ENCODE data around the gene CFAP97D2.
"Not testable (repeated sequence)": the region's sequence is repeated elsewhere in the genome, so short reads cannot be mapped to it uniquely, and the experiment has no call there.

CFAP97D2 gene

GRCh38 chr13:114148521-114148855 lies 30.6 kb upstream of the CFAP97D2 start:
- no peak for DNase-seq (ENCODE audit: low read depth)
- TF ChIP-seq, protein P1, sequence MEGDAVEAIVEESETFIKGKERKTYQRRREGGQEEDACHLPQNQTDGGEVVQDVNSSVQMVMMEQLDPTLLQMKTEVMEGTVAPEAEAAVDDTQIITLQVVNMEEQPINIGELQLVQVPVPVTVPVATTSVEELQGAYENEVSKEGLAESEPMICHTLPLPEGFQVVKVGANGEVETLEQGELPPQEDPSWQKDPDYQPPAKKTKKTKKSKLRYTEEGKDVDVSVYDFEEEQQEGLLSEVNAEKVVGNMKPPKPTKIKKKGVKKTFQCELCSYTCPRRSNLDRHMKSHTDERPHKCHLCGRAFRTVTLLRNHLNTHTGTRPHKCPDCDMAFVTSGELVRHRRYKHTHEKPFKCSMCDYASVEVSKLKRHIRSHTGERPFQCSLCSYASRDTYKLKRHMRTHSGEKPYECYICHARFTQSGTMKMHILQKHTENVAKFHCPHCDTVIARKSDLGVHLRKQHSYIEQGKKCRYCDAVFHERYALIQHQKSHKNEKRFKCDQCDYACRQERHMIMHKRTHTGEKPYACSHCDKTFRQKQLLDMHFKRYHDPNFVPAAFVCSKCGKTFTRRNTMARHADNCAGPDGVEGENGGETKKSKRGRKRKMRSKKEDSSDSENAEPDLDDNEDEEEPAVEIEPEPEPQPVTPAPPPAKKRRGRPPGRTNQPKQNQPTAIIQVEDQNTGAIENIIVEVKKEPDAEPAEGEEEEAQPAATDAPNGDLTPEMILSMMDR (IDR thresholded peaks at IDR 0.05; ENCODE audit: control insufficient read depth, insufficient read depth, low read depth, low read length, missing control alignments) = no peak

GRCh38 chr13:114148886-114149285 lies 30.2 kb upstream of the CFAP97D2 start:
- not testable (repeated sequence) for H3K4me3 ChIP-seq (ENCODE audit: control insufficient read depth, low read depth, low read length)

More at GRCh38 chr13:114148521-114148855, 30.6 kb upstream of the CFAP97D2 start:
- no peak overlapping the region for H3K4me3 ChIP-seq (ENCODE audit: control insufficient read depth, low read depth, low read length)

GRCh38 chr13:114149774-114150740 lies 29.0 kb upstream of the CFAP97D2 start:
- DNase-seq (ENCODE audit: low read depth) = no peak
- no peak overlapping the region for H3K4me3 ChIP-seq (ENCODE audit: control insufficient read depth, low read depth, low read length)
- TF ChIP-seq, protein P1 (IDR thresholded peaks at IDR 0.05; ENCODE audit: control insufficient read depth, insufficient read depth, low read depth, low read length, missing control alignments) = no peak

More at GRCh38 chr13:114148886-114149285, 30.2 kb upstream of the CFAP97D2 start:
- DNase-seq (ENCODE audit: low read depth) = not testable (repeated sequence)

DNA sequence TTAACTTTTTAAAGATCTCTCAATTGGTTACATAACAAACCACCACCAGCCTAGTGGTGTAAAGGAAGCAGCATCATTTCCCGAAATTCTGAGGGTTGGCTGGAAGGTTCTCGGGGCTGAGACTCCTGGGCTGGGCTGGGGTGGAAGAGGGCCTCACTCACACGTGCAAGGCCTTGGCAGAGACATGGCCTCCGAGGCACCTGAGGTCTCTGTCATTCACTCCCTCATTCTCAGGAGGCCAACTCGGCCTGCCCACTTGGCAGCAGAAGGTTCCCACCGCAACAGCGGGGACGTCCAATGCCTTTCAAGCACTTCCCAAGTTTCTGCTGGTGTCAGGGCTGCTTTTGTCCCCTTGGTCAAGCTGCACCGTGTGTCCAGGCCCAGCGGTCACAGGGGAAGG lies 28.0 kb upstream of the CFAP97D2 start:
- TF ChIP-seq, protein P1 (IDR thresholded peaks at IDR 0.05; ENCODE audit: control insufficient read depth, insufficient read depth, low read depth, low read length, missing control alignments) = no peak
- DNase-seq (ENCODE audit: low read depth) = no peak
- H3K4me3 ChIP-seq (ENCODE audit: control insufficient read depth, low read depth, low read length) = no peak overlapping the region

GRCh38 chr13:114151565-114152284 lies 27.3 kb upstream of the CFAP97D2 start:
- H3K4me3 ChIP-seq (ENCODE audit: control insufficient read depth, low read depth, low read length) = no peak overlapping the region
- DNase-seq (ENCODE audit: low read depth) = no peak
- TF ChIP-seq, protein P1 (IDR thresholded peaks at IDR 0.05; ENCODE audit: control insufficient read depth, insufficient read depth, low read depth, low read length, missing control alignments) = no peak

GRCh38 chr13:114152285-114152645 lies 26.8 kb upstream of the CFAP97D2 start:
- H3K4me3 ChIP-seq (ENCODE audit: control insufficient read depth, low read depth, low read length) = no peak overlapping the region
- TF ChIP-seq, protein P1 (IDR thresholded peaks at IDR 0.05; ENCODE audit: control insufficient read depth, insufficient read depth, low read depth, low read length, missing control alignments) = no peak
- no peak for DNase-seq (ENCODE audit: low read depth)
